Measurements from ENCODE around the gene RTTN.

DNA sequence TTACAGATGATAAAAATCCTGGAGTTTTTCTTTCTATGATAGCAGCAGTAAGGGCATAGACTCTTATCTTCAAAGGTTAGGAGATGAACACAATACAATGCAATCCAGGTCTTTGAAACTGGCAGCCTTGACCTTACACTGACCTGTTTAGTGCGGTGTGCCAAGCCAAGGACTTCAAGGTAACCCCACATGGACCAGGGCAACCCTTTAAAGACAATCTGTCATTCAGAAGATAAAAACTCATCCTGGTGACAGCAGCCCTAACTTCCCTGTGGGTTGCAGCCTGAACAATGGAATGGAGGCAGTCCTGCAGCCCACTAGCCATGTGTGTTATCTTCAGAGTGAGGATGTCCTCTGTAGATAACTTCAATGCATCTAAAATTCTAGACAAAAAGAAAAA lies 78.1 kb downstream of the RTTN start:
- no peak for TF ChIP-seq SIN3A (IDR thresholded peaks at IDR 0.05; ENCODE audit: borderline replicate concordance, low read depth, low read length)
- no peak for TF ChIP-seq ZNF557 (CRISPR knock-in tag; IDR thresholded peaks at IDR 0.05)
- TF ChIP-seq, protein P1, sequence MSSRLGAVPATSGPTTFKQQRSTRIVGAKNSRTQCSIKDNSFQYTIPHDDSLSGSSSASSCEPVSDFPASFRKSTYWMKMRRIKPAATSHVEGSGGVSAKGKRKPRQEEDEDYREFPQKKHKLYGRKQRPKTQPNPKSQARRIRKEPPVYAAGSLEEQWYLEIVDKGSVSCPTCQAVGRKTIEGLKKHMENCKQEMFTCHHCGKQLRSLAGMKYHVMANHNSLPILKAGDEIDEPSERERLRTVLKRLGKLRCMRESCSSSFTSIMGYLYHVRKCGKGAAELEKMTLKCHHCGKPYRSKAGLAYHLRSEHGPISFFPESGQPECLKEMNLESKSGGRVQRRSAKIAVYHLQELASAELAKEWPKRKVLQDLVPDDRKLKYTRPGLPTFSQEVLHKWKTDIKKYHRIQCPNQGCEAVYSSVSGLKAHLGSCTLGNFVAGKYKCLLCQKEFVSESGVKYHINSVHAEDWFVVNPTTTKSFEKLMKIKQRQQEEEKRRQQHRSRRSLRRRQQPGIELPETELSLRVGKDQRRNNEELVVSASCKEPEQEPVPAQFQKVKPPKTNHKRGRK (CRISPR knock-in tag; IDR thresholded peaks at IDR 0.05): no peak
- no peak for TF ChIP-seq CHD2 (IDR thresholded peaks at IDR 0.05; ENCODE audit: low read depth, low read length)
- no peak for TF ChIP-seq GABPA (IDR thresholded peaks at IDR 0.05; ENCODE audit: low read depth, low read length)
- TF ChIP-seq GABPA (CRISPR knock-in tag; IDR thresholded peaks at IDR 0.05; ENCODE audit: low read depth): no peak
- no peak for TF ChIP-seq ZNF572 (CRISPR knock-in tag; IDR thresholded peaks at IDR 0.05)
- no peak for TF ChIP-seq CHD4 (IDR thresholded peaks at IDR 0.05; ENCODE audit: borderline replicate concordance, low read length)
- TF ChIP-seq, protein P2, sequence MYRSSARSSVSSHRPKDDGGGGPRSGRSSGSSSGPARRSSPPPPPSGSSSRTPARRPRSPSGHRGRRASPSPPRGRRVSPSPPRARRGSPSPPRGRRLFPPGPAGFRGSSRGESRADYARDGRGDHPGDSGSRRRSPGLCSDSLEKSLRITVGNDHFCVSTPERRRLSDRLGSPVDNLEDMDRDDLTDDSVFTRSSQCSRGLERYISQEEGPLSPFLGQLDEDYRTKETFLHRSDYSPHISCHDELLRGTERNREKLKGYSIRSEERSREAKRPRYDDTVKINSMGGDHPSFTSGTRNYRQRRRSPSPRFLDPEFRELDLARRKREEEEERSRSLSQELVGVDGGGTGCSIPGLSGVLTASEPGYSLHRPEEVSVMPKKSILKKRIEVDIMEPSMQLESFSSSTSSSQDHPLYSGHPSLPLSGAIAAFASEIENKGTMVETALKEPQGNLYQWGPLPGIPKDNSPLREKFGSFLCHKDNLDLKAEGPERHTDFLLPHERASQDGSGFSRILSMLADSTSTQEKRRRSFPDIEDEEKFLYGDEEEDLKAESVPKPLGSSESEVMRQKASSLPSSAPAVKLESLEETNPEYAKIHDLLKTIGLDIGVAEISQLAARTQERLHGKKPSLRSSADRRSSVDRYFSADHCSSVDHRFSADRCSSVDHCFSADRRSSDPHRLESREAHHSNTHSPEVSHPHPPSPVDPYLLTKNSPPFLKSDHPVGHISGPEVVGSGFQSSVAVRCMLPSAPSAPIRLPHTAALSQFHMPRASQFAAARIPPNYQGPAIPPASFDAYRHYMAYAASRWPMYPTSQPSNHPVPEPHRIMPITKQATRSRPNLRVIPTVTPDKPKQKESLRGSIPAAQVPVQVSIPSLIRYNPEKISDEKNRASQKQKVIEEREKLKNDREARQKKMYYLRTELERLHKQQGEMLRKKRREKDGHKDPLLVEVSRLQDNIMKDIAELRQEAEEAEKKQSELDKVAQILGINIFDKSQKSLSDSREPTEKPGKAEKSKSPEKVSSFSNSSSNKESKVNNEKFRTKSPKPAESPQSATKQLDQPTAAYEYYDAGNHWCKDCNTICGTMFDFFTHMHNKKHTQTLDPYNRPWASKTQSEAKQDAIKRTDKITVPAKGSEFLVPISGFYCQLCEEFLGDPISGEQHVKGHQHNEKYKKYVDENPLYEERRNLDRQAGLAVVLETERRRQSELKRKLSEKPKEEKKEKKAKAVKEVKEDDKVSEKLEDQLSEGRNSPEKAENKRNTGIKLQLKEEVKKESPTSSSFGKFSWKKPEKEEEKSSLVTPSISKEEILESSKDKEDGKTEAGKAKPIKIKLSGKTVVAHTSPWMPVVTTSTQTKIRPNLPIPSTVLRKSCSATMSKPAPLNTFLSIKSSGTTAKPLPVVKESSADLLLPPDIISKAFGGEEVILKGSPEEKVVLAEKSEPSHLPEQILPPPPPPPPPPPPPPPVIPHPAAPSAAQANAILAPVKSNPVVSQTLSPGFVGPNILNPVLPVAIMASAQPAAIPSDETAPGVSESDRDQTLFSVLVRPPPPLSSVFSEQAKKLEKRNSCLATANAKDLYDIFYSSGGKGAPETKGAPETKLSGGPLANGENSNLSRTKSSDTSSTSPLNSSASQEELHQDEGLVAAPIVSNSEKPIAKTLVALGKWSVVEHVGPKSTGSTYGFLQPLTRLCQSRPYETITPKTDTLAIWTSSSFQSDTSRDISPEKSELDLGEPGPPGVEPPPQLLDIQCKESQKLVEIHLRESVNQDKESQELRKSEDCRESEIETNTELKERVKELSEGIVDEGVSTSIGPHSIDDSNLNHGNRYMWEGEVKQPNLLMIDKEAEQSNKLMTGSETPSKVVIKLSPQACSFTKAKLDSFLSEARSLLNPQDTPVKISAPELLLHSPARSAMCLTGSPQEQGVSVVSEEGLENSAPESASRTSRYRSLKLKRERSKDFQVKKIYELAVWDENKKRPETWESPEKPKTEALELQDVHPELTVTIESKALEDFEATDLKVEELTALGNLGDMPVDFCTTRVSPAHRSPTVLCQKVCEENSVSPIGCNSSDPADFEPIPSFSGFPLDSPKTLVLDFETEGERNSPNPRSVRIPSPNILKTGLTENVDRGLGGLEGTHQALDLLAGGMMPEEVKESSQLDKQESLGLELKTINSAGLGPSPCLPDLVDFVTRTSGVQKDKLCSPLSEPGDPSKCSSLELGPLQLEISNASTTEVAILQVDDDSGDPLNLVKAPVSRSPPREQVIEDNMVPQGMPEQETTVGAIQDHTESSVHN (CRISPR knock-in tag; IDR thresholded peaks at IDR 0.05): no peak
- no peak for TF ChIP-seq EZH2 (conservative IDR thresholded peaks at IDR 0.05; ENCODE audit: low read depth, low read length)
